ENCODE results near the gene PTGES3.
"Not testable (repeated sequence)": the region's sequence is repeated elsewhere in the genome, so short reads cannot be mapped to it uniquely, and the experiment has no call there.

The PTGES3 gene

GRCh38 chr12:56648023-56648422 is 40.1 kb downstream of the PTGES3 start:
- DNase-seq: not testable (repeated sequence)

DNA sequence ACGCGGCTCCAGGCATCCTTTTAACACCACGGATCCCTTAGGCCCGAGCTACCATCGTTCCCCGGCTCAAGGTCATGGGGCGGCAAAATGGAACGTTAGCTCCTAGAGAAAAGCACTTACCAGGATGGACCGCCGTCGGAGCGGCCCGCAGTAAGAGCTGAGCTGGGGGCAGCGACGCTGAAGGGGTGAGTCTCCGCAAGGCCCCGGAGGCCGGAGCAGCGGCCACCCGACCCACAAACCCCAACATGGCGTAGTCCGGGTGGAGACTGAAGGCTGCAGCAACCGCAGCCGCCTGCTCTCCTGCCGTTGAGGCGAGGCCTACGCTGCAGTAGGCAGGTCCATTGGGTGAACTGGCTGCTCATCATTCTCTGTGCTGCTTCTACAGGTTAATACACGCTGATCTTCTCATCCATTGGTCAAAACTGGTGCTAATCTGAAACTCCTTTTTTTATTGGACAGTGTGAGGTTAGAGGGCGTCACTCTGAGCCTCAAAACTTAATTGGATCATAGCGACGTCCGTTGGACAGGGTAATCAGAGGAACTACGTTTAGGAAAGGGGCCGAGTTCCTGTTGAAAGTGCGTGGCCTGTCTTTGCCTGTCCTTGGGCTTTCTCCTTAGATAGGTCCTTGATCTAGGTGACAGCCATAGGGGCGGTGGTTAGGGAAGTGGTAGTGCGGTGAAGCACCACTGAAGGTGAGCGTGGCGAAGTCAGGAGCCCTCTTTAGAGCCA is 42.2 kb downstream of the PTGES3 start, which contains the start of gene ATP5F1B:
TSS of gene ATP5F1B (minus strand) at position 268 of the 730 bp plus-strand sequence. CDS start at position 247, 21 bp downstream.
- DNase-seq: peak; percentile 93

DNA sequence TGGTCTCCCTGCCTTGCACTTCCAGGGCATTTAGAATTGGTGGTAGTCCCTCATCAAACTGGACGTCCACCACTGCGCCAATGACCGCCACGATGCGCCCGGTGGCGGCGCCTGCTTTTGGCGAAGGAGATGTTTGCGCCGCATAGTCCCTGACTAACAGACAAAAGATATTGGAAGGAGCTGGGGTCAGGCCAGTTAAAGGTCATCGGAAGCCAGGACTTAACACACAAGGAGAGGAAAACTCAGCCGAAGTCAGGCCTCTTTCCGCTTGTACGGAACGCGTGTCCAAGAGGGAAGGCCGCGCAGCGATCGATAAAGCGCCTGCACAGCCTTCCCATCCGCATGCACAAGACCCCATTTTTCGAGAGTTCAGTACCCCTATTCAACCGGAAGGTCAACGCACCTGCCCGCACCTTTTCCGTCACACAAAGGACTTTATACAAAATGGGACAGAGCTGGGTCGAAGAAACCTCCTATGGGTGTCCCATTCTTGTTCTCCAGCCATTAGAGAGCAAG is 42.8 kb downstream of the PTGES3 start:
- peak; percentile 20 for DNase-seq

DNA sequence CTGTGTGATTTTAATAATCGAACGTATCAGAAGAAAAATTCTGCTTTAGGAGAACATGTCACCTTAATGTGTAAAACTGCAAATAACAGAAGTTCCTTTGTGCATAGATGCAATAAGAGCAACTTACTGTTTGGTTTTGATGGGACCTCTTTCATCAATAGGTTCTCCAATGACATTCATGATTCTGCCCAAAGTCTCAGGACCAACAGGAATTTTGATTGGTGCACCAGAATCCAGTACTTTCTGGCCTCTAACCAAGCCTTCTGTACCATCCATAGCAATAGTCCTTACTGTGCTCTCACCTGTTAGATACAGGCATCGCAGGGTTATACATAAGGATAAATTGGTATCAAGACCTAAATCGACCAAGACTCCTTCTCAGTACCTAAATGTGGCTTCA is 43.4 kb downstream of the PTGES3 start:
- DNase-seq: no peak

DNA sequence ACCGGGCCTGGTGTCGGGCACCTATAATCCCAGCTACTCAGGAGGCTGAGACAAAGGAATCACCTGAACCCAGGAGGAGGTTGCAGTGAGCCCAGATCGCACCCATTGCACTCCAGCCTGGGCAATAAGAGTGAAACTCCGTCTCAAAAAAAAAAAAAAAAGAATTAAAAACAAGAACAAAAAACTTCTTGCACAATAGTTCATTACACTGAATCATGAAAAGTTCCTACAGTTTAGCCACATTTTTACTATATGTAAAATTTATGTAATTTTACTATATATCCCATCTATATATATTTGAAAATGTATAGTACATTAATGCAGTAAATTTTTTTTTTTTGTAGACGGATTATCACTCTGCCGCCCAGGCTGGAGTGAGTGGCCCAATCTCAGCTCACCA is 46.9 kb downstream of the PTGES3 start:
- DNase-seq: no peak

GRCh38 chr12:56637621-56638020 is 50.5 kb downstream of the PTGES3 start:
- DNase-seq: no peak

DNA sequence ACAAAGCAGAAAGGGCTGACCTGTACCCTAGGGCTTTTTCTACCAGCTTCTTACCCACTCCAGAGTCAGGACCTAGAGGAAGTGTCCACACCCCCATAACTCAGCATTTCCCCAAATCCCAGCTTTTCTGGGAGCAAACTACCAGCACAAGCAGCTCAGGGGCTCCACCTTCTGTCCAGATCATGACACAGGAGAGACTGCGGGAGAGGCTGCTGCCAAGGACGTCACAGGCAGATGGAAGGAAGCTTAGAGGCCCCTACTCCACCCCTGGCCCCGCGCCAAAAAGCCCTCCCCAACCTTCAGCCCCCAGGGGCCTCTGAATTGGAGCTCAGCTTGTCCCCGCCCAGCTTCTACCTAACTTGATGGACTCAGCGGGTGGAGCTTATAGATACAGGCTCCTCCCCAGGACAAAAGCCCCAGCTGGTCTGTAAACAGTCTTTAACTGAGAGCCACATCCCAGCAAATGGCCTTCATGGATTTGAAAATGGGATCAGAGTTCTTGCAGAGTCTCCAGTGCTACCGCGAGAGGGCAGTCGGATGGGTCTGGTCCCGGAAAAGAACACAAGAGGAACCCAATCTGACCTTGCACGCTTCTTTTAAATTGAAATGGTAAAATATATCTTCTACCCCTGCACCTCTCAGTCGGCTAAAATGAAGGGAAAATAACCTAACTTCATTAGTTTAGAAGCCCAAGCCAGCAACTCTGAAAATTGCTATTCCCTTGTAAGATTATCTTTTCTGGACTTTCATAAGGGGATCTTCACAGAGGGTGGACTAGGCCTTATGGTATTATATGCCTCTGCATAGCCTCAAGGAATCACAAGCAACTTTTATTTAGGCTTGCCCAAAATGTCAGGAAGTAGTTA is 51.2 kb downstream of the PTGES3 start:
- peak; percentile 96 for DNase-seq

- peak; percentile 89 for DNase-seq
Measured at GRCh38 chr12:56635806-56636674, 52.0 kb downstream of the PTGES3 start.

- peak; percentile 77 for DNase-seq
Measured at GRCh38 chr12:56634837-56635791, 53.0 kb downstream of the PTGES3 start.

DNA sequence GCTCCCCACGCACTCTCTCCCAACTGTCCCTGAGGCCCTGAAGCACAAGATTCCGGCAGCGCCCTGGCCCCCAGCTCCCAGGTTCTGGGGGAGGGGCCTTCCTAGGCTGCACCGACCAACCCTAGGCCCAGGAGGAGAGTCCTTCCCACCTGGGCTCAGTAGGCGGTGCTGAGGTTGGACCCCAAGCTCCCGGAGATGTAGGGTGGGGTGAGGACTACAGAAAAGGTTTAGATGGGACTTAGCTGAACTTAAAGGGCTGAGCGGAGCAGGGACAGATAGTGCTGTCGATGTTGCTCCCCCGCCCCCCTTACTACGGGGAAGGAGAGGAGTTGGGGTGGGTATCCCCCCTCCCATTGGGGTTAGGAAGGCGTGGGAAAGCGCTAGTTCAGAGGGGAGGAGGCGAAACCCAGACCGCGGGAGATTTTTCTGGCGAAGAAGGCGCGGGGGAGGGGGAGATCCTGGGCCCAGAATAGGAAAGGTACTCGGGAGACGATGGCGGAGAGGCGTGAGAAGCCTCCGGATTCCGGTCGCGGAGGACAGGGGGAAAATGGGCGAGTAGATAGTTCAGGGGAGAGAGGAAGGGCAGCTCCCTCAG is 53.7 kb downstream of the PTGES3 start:
- peak; percentile 28 for DNase-seq

DNA sequence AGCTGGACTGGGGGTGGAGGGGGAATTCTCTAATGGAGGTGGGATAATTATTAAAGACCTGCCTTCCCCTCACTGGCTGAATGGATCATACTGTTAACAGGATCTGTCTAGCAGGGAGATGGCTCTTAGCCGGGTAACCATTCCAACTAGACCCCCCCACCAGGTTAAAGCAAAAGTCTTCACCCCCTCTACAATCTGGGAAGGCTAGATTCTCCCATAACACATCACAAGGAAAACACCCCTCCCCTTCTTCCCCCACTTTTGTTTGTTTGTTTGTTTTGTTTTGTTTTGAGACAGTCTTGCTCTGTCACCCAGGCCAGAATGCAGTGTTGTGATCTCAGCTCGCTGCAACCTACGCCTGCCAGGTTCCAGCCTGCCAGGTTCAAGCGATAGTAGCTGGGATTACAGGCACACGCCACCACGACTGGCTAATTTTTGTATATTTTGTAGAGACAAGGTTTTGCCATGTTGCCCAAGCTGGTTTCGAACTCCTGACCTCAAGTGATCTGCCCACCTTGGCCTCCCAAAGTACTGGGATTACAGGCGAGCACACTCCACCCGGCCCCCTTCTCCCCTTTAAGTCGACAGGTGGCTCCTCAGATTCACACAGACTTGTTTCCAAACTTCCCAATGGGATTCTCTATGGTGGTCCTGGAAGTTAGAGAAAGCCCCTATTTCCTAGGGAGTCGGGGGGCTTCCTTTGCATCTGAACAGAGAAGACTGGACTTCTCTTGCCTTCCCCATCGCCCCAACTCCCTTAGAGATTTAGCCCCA is 54.4 kb downstream of the PTGES3 start:
- no peak for DNase-seq

DNA sequence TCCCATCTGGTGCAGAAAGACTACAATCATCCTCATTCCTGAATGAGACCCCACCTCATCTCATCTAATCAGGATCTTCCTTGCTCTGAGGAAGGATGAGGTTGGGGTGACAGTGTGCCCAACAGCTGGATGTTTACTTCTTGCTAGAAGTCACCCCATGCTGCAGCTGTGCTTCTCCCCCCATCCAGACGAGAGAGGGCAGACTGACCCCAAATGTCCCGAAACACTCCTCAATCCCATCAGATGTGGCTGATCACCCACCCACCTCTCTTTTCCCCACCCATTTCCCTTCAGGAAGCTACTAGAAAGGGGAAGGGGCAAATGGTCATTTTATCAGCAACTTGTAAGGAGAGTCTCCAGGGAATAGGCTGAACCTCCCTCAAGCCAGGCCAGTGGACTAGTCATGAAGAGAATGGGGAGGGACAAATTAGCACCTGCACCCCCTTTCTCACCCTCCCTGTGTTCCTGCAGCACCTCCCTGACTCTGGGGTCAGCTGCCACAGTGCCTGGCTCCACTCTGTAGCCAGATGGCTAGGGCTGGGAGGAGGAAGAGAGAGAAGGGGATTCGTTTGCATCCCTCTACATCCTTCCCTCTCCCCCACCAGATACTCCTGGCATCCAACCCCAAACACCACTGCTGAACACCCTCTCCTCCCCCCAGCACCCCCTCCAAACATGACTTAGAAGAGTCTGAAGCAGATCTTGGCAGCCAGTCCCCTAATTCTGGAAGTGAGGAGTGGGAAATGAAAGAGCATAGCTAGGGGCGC is 55.2 kb downstream of the PTGES3 start:
- no peak for DNase-seq

- DNase-seq: peak; percentile 66
Measured at GRCh38 chr12:56631790-56632700, 56.0 kb downstream of the PTGES3 start.

DNA sequence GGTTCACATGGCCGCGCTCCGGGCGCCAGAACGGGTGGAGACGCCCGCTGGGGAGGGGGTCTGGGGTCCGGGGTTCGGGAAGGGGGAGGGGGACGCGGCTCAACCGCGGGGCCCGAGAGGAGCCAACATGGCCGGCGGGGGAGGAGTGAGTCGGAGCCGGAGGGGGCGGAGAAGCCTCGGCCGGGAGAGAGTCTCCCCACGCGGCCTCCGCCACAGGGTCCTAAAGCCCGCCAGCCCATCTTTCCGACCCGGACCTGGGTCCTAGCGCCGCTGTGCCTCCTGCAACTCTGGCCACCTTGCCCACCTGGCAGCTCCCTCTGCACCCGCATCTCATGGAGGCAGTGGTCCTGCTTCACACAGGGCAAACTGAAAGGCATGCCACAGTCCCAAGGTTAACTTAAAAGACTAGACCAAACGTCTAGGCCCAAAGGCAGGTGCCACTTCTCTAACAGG is 57.9 kb downstream of the PTGES3 start, which contains the start of gene BAZ2A:
TSS of gene BAZ2A (minus strand) at position 147 of the 453 bp plus-strand sequence. CDS start 12,796 bp downstream, outside the sequence.
- peak; percentile 93 for DNase-seq

- DNase-seq: peak; percentile 45
Measured at GRCh38 chr12:56629459-56630179, 58.5 kb downstream of the PTGES3 start.

- peak; percentile 72 for DNase-seq
Measured at GRCh38 chr12:56628671-56629458, 59.2 kb downstream of the PTGES3 start.

Data from activated CD4-positive, alpha-beta T cell treated with anti-CD3 and anti-CD28 coated beads for 48 hours (primary cell).